ENCODE data around the gene LRRC74B.

Gene LRRC74B

GRCh38 chr22:21073023-21073422 lies 27.3 kb downstream of the LRRC74B start:
- in situ Hi-C loops (cut with MboI; ENCODE audit: low sequenced_read_pairs) = no loop called here

DNA sequence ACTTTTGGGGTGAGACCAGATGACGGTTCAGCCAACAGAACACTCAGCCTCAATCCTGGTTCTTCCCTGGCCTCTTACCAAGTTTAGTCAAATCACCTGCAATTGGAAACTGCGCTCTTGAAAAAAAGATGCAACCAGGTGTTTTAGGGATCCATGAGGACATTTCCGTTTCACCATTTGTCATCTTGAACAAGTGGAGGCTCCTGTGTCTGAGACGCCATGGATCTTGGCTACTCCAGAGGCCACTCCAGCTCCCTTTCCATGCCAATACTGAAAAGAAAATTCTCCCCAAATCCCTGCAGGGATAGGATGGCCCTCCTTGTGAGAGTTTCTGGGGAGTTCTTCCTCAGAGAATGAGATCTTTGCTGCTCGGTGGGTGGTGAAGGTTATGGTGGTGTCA lies 27.7 kb downstream of the LRRC74B start:
- in situ Hi-C loops (cut with MboI; ENCODE audit: low sequenced_read_pairs) = no loop called here

DNA sequence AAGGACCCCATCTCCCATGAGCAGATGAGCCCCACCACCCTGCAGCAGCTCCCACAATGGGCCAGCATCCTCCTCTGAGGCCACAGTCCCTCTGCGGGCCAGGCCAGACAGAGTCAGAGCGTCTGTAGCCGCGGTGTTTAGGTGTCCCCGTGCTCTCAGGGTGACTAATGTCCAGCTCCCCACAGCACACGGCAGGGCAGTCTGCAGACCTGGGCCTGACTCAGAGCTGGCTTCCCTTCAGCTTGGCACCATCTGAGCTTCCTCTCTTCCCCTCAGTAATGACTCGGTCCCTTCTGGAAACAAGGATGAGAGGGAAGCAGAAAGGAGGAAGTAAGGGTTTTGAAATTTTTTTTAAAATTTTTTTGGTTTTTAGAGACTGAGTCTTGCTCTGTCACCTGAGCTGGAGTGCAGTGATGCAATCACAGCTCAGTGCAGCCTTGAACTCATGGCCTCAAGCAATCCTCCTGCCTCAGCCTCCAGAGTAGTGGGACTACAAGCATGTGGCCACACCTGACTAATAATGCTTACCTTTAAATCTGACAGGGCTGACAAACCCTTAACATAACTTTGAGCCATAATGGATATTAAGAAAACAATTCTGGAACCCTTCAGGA lies 28.5 kb downstream of the LRRC74B start:
- in situ Hi-C loops (cut with MboI; ENCODE audit: low sequenced_read_pairs) = no loop called here

DNA sequence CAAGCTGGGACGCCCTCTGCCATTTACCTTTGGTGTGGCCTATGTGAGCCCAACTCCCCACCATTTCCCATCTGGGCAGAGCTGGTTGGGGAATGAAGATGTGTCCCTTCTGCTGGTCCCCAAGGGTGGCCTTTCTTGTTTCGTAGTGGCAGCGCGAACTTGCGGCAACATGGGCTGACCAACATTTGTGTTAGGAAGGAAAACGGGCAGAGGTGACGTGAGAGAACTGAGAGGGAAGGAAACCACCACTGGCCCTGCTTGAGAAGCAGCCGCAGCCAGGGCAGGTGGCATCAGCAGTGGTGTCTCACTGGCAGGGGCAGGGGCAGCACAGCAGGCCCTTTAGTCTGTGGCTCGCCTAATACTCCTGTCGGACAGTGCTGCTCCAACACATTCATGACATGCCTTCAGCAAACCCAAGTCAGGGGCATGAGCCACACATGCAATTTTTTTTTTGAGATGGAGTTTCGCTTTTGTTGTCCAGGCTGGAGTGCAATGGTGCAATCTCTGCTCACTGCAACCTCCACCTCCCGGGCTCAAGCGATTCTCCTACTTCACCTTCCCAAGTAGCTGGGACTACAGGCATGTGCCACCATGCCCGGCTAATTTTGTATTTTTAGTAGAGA lies 29.9 kb downstream of the LRRC74B start:
- in situ Hi-C loops (cut with MboI; ENCODE audit: low sequenced_read_pairs) = loop anchor here (25.0 kb wide), 1 partner anchor 587 kb away; the partner anchor contains the start of gene PPIL2

DNA sequence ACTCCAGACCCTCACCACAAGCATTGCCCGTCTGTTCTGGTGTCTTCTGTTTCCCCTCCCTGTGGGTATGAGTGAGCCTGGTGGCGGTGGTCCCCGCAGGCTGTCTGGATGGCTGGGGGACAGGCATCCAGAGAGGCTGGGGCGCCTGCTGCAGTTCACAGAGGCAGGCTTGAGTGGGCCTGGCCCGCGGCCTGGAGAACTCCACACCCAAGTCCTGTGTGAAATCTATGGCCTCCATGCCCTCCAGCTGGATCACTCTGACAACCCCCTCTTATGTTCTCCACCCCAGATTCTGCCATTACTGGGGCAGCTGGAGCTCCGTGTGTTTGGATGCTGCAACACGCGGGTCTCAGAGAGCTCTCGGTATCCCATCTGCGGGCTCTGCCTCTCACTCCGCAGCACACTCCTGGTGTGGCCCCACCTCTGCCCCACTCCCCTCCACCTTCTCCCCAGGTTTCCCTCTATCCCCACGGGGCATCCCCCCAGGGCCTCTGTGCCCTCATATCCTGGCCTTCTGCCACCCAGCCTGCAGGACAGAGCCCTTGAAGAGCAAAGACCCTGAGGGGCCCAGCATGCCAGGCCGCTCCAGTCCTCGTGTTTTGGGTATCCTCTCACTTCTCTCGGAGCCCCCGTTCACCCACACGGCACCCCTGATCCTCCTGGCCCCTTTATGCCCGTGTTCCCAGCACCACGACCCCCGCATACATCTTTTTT lies 31.3 kb downstream of the LRRC74B start:
- in situ Hi-C loops (cut with MboI; ENCODE audit: low sequenced_read_pairs) = loop anchor here (25.0 kb wide), 1 partner anchor 585 kb away; the partner anchor contains the start of gene PPIL2

GRCh38 chr22:21077884-21078508 lies 32.2 kb downstream of the LRRC74B start:
- in situ Hi-C loops (cut with MboI; ENCODE audit: low sequenced_read_pairs) = loop anchor here (25.0 kb wide), 1 partner anchor 584 kb away; the partner anchor contains the start of gene PPIL2

- in situ Hi-C loops (cut with MboI; ENCODE audit: low sequenced_read_pairs) = loop anchor here (25.0 kb wide), 1 partner anchor 583 kb away; the partner anchor contains the start of gene PPIL2
Observed at GRCh38 chr22:21078916-21079315, 33.2 kb downstream of the LRRC74B start.

DNA sequence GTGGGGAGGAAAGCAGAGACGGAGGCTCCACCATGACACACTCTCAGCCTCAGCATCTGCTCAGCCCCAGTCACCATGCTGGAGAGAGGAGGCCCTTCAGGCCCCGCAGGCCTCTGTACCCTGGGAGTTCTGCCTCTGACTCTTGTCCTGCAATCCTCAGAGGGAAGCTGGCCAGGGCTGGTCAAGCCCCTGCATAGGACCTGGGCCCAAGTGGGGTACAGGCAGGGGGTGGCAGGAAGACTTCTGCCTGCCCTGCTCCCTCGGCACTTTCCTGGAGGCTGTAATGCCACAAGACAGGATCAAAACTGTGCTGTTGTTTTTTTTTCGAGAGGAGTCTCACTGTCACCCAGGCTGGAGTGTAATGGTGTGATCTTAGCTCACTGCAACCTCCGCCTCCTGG lies 33.7 kb downstream of the LRRC74B start:
- in situ Hi-C loops (cut with MboI; ENCODE audit: low sequenced_read_pairs) = loop anchor here (25.0 kb wide), 1 partner anchor 583 kb away; the partner anchor contains the start of gene PPIL2

- in situ Hi-C loops (cut with MboI; ENCODE audit: low sequenced_read_pairs) = loop anchor here (25.0 kb wide), 1 partner anchor 582 kb away; the partner anchor contains the start of gene PPIL2
Observed at GRCh38 chr22:21080435-21081137, 34.8 kb downstream of the LRRC74B start.

DNA sequence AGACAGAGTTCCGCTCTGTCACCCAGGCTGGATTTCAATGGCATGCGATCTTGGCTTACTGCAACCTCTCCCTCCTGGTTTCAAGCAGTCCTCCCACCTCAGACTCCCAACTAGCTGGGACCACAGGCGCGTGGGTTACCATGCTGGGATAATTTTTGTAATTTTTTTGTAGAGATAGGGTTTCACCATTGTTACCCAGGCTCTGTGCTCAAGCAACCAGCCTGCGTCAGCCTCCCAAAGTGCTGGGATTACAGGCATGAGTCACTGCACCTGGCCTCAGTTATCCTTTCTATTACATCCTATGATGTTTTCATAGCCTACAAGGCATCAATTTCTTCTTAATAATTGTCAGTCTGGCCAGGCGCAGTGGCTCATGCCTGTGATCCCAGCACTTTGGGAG lies 36.5 kb downstream of the LRRC74B start:
- in situ Hi-C loops (cut with MboI; ENCODE audit: low sequenced_read_pairs) = loop anchor here (25.0 kb wide), 1 partner anchor 580 kb away; the partner anchor contains the start of gene PPIL2

DNA sequence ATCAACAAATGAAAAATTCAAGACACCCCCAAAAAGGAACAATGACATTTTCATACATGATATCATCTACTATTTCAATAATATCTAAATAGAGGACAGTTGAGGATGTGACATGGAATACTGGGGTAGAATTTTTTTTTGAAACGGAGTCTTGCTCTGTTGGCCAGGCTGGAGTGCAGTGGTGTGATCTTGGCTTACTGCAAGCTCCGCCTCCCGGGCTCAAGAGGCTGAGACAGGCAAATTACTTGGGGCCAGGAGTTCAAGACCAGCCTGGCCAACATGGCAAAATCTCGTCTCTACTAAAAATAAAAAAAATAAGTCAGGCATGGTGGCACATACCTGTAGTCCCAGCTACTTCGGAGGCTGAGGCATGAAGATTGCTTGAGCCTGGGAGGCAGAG lies 41.4 kb downstream of the LRRC74B start:
- in situ Hi-C loops (cut with MboI; ENCODE audit: low sequenced_read_pairs) = loop anchor here (25.0 kb wide), 1 partner anchor 575 kb away; the partner anchor contains the start of gene PPIL2

DNA sequence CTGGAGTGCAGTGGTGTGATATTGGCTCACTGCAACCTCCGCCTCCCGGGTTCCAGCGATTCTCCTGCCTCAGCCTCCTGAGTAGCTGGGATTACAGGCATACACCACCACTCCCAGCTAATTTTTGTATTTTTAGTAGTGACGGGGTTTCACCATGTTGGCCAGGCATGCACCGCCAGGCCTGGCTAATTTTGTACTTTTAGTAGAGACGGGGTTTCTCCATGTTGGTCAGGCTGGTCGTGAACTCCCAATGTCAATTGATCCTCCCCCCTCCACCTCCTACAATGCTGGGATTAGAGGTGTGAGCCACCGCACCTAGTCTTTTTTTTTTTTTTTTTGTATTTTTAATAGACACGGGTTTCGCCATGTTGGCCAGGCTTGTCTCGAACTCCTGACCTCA lies 42.2 kb downstream of the LRRC74B start:
- in situ Hi-C loops (cut with MboI; ENCODE audit: low sequenced_read_pairs) = loop anchor here (25.0 kb wide), 1 partner anchor 574 kb away; the partner anchor contains the start of gene PPIL2

DNA sequence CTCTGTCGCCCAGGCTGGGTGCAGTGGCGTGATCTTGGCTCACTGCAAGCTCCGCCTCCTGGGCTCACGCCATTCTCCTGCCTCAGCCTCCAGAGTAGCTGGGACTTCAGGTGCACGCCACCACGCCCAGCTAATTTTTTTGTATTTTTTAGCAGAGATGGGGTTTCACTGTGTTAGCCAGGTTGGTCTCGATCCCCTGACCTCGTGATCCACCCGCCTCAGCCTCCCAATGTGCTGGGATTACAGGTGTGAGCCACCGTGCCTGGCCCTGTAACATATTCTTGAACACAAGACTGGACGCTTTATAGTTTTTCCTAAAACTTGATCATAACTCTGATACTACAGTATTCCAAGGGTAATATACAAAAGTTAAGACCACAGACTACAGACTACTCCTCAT lies 45.5 kb downstream of the LRRC74B start:
- in situ Hi-C loops (cut with MboI; ENCODE audit: low sequenced_read_pairs) = loop anchor here (10.0 to 25.0 kb wide), 2 partner anchors 56 to 571 kb away; partner anchors contain the start of genes PPIL2 and SLC7A4

GRCh38 chr22:21092797-21093554 lies 47.2 kb downstream of the LRRC74B start:
- in situ Hi-C loops (cut with MboI; ENCODE audit: low sequenced_read_pairs) = loop anchor here (10.0 to 25.0 kb wide), 2 partner anchors 58 to 569 kb away; partner anchors contain the start of genes PPIL2 and SLC7A4

DNA sequence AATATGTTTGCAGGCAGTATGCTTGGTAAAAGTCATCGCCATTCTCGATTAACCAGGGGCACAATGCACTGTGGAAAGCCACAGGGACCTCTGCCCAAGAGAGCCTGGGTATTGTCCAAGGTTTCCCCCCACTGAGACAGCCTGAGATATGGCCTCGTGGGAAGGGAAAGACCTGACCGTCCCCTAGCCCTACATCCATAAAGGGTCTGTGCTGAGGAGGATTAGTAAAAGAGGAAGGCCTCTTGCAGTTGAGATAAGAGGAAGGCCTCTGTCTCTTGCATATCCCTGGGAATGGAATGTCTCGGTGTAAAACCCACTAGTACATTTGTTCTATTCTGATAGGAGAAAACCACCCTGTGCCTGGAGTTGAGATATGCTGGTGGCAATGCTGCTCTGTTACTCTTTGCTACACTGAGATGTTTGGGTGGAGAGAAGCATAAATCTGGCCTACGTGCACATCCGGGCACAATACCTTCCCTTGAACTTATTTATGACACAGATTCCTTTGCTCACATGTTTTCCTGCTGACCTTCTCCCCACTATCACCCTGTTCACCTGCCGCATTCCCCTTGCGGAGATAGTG lies 47.9 kb downstream of the LRRC74B start:
- in situ Hi-C loops (cut with MboI; ENCODE audit: low sequenced_read_pairs) = loop anchor here (10.0 to 25.0 kb wide), 2 partner anchors 59 to 569 kb away; partner anchors contain the start of genes PPIL2 and SLC7A4

- in situ Hi-C loops (cut with MboI; ENCODE audit: low sequenced_read_pairs) = loop anchor here (10.0 to 25.0 kb wide), 2 partner anchors 60 to 567 kb away; partner anchors contain the start of genes PPIL2 and SLC7A4
Observed at GRCh38 chr22:21094911-21095772, 49.4 kb downstream of the LRRC74B start.

GRCh38 chr22:21095773-21096107 lies 50.0 kb downstream of the LRRC74B start:
- in situ Hi-C loops (cut with MboI; ENCODE audit: low sequenced_read_pairs) = loop anchor here (10.0 to 25.0 kb wide), 2 partner anchors 61 to 567 kb away; partner anchors contain the start of genes PPIL2 and SLC7A4

DNA sequence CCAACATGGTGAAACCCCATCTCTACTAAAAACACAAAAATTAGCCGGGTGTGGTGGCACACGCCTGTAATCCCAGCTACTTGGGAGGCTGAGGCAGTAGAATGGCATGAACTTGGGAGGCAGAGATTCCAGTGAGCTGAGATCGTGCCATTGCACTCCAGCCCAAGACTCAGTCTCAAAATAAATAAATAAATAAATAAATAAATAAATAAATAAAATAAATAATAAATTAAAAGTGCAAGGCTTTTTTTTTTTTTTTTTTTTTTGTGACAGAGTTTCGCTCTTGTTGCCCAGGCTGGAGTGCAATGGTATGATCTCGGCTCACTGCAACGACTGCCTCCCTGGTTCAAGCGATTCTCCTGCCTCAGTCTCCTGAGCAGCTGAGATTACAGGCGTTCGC lies 51.1 kb downstream of the LRRC74B start:
- in situ Hi-C loops (cut with MboI; ENCODE audit: low sequenced_read_pairs) = loop anchor here (10.0 to 25.0 kb wide), 2 partner anchors 62 to 565 kb away; partner anchors contain the start of genes PPIL2 and SLC7A4

All from HL-60/S4 treated with retinoic acid at 250 ng/mL for 4 days and 3 days (cell line).